OCI-LY7 (cell line): Measurements from ENCODE around the gene SOAT1. TPM values are rescaled to one million over a fixed set of nuclear protein-coding genes. Genes with fewer than 3 reads are reported as not detected.
A peak's percentile ranks its signal among the peaks of the same experiment; 100 is the strongest.

Experiments used
- BruUV-seq: library from RNA; stranded (reverse); fragments of 400-500 nt; replicated peaks from 2 replicates; lab custom pipeline; 2021; lab: Mats Ljungman, UMichigan
- CTCF ChIA-PET: fragments of 300-600 bp; sonication (Branson Sonifier 250); formaldehyde crosslinking; loops from one replicate; lab custom pipeline; 2022; ENCODE audit warnings: antibody characterized with exemption; ENCODE audit not compliant: unreplicated experiment; lab: Charles Lee
- POLR2A ChIA-PET: fragments of 300-600 bp; sonication (Branson Sonifier 250); formaldehyde crosslinking; loops from one replicate; lab custom pipeline; 2022; ENCODE audit warnings: antibody characterized with exemption; lab: Charles Lee
- DNase-seq: peaks from one replicate; pipeline ENCODE4 v3.0.0-alpha.2; 2015; ENCODE audit warnings: low spot score
- H2AFZ ChIP-seq: fragments of 200-600 bp; sonication (generic), shearing (Covaris generic); 2 replicates; pipeline ENCODE4 v1.6.1; 2014; ENCODE audit warnings: mild to moderate bottlenecking, antibody characterized with exemption, low read length, moderate library complexity
- H3K27ac ChIP-seq: fragments of 200-600 bp; sonication (generic); 2 replicates; pipeline ENCODE4 v1.5.1; 2014; ENCODE audit warnings: mixed run types, low read depth, mild to moderate bottlenecking, moderate library complexity, low read length, inconsistent platforms; ENCODE audit not compliant: poor library complexity, severe bottlenecking
- H3K36me3 ChIP-seq: fragments of 200-600 bp; sonication (generic); 2 replicates; pipeline ENCODE4 v1.6.1; 2014; ENCODE audit warnings: mild to moderate bottlenecking, antibody characterized with exemption, low read length, moderate library complexity, mixed read lengths; ENCODE audit not compliant: insufficient read depth
- H3K4me1 ChIP-seq: fragments of 200-600 bp; sonication (generic); 2 replicates; pipeline ENCODE4 v1.5.1; 2014; ENCODE audit warnings: mild to moderate bottlenecking, low read length; ENCODE audit not compliant: insufficient read depth, poor library complexity, severe bottlenecking
- H3K4me2 ChIP-seq: fragments of 200-600 bp; sonication (generic); 2 replicates; pipeline ENCODE4 v1.6.1; 2014; ENCODE audit warnings: mild to moderate bottlenecking, low read length
- H3K4me3 ChIP-seq: fragments of 200-600 bp; sonication (generic); 2 replicates; pipeline ENCODE4 v1.5.1; 2014; ENCODE audit warnings: mild to moderate bottlenecking, low read depth, low read length; ENCODE audit not compliant: poor library complexity, severe bottlenecking
- H3K79me2 ChIP-seq: fragments of 200-600 bp; sonication (generic); 2 replicates; pipeline ENCODE4 v1.6.1; 2016; ENCODE audit warnings: low read depth, mild to moderate bottlenecking, low read length, moderate library complexity, mixed read lengths; ENCODE audit not compliant: insufficient read depth
- H3K9me2 ChIP-seq: fragments of 200-600 bp; sonication (generic); 2 replicates; pipeline ENCODE4 v1.6.1; 2016; ENCODE audit warnings: mild to moderate bottlenecking, low read length, mixed read lengths; ENCODE audit not compliant: insufficient read depth
- H3K9me3 ChIP-seq: fragments of 200-600 bp; sonication (generic); 2 replicates; pipeline ENCODE4 v1.6.1; 2014; ENCODE audit warnings: mild to moderate bottlenecking, mixed run types, low read length, mixed read lengths
- H4K20me1 ChIP-seq: fragments of 200-600 bp; sonication (generic); 2 replicates; pipeline ENCODE4 v1.6.1; 2014; ENCODE audit warnings: mild to moderate bottlenecking, antibody characterized with exemption, low read length, moderate library complexity, mixed read lengths; ENCODE audit not compliant: insufficient read depth
- EZH2phosphoT487 ChIP-seq: fragments of 200-600 bp; sonication (generic); IDR thresholded peaks from 2 replicates; pipeline ENCODE4 v1.6.1; 2018; ENCODE audit warnings: low read depth, borderline replicate concordance, mild to moderate bottlenecking, mixed run types, antibody characterized with exemption, low read length, moderate library complexity, mixed read lengths
- intact Hi-C: fragments of 100-400 bp; cut with micrococcal nuclease; formaldehyde crosslinking; loops from one replicate; pipeline ENCODE4 v1.10.0; 2022; ENCODE audit not compliant: unreplicated experiment
- total RNA-seq, 2 experiments: library from RNA; depleted of rRNA in 1 of 2; stranded (reverse); fragments of >200 nt in 1 of 2; shearing (Covaris generic) in 1 of 2; gene quantifications; 2 replicates each; pipeline ENCODE4 v1.2.3, GENCODE V29; 2014 to 2022
- TF ChIP-seq, protein P1 (sequence below): fragments of 200-600 bp; sonication (generic); conservative IDR thresholded peaks from 2 replicates; pipeline ENCODE4 v1.5.1; 2014; ENCODE audit warnings: mild to moderate bottlenecking, antibody characterized with exemption, low read length, moderate library complexity, mixed read lengths

The SOAT1 gene
- total RNA-seq, 2 experiments from 2014 or later = 8.7 to 34.0 TPM

DNA sequence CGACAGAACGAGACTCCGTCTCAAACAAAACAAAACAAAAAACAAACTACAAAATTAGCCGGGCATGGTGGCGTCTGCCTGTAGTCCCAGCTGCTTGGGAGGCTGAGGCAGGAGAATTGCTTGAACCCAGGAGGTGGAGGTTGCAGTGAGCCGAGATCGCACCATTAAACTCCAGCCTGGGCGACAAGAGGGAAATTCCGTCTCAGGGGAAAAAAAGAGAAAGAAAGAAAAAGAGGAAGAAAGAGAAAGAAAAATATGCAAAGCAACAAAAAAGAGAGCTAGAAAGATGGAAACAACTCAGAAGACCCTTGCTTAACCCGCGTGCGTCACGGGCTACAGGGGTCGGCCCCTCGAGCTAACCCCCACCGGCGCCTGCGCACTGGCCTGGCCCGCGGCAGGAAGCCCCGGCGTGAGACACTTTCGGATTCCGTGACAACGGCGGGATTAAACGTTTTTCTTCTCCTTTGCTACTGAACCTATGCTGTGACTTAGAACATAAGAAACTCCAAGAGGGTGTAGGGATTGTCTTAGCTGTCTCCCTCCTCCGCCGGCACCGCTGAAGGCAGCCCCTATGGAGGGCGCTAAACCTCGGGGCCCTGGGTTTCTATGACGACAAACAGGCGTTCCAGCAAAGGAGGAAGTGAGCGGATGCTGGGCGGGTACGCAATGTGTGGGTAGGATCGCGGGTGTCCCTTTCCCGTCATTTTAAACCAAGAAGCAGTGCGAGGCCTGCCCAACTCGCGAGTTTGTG, 71.9 kb downstream of the SOAT1 start, which contains the start of gene AXDND1:
AXDND1 (plus strand) TSS at position 630 of the 751 bp plus-strand sequence. CDS start 539 bp downstream, outside the sequence.
- no peaks in the 10 kb centered on the region for H3K79me2 ChIP-seq
- POLR2A ChIA-PET = interaction anchor here (0.6 to 1.7 kb wide), 6 partner anchors 12 to 285 kb away, joined by 3 to 8 read pairs (median 4); partner anchors contain the start of gene SOAT1
- no peaks in the 10 kb centered on the region for H3K9me3 ChIP-seq
- peaks cover 11% of the 10 kb centered on the region for H3K4me1 ChIP-seq
- H3K4me2 ChIP-seq = peak within 1 kb of the TSS; percentile 92
- TSS peak; percentile 98 for BruUV-seq
- peak; percentile 91 for DNase-seq
- CTCF ChIA-PET = interaction anchor here (1.5 kb wide), 1 partner anchor 287 kb away, joined by 3 read pairs; no protein-coding TSS in a partner anchor
- H3K4me3 ChIP-seq = peak within 1 kb of the TSS; percentile 92
- H3K36me3 ChIP-seq = no peaks in the 10 kb centered on the region
- TF ChIP-seq EZH2phosphoT487 = no peak
- TF ChIP-seq, protein P1, sequence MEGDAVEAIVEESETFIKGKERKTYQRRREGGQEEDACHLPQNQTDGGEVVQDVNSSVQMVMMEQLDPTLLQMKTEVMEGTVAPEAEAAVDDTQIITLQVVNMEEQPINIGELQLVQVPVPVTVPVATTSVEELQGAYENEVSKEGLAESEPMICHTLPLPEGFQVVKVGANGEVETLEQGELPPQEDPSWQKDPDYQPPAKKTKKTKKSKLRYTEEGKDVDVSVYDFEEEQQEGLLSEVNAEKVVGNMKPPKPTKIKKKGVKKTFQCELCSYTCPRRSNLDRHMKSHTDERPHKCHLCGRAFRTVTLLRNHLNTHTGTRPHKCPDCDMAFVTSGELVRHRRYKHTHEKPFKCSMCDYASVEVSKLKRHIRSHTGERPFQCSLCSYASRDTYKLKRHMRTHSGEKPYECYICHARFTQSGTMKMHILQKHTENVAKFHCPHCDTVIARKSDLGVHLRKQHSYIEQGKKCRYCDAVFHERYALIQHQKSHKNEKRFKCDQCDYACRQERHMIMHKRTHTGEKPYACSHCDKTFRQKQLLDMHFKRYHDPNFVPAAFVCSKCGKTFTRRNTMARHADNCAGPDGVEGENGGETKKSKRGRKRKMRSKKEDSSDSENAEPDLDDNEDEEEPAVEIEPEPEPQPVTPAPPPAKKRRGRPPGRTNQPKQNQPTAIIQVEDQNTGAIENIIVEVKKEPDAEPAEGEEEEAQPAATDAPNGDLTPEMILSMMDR = peak; percentile 25; the same call in 1 of the 2 replicates
- peak within 1 kb of the TSS; percentile 97 for H2AFZ ChIP-seq
- H3K27ac ChIP-seq = peak within 1 kb of the TSS; percentile 91
- H3K9me2 ChIP-seq = no peaks in the 10 kb centered on the region
- intact Hi-C loops = loop anchor here (1.0 to 10.0 kb wide), 6 partner anchors 72 to 823 kb away; partner anchors contain the start of genes FAM20B and SOAT1
- H4K20me1 ChIP-seq = no peaks in the 10 kb centered on the region

DNA sequence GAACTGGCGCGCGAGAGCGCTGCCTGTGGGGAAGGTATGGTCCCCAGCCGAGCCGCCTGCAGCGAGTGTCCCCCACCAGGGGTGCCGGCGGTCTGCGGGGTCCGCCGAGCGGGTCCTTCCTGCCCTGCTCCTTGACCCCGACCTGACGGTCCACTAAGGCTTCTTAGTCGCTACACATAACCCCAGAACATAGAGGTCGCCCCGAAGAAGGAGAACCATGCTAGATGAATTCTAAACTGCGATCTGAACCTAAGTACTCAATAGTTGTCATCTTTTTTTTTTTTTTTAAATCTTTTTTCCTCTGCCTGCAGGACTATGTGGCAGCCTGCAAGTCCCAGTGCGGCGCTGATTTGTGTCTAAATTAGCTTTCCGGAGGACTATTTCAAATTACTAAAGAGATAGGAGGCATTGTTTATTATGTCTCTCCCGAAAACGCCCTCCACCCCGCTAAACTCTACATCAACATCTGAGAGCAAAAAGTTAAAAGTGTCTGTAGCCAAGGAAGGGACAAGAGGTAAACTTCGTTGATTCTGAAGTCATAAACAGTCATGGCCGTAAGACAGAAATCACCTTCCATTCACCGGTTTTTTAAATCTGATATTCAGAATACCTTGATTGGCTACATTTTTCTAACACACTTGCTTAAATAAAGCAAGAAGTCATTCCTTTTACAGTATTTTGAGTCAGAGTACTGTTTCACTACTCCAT, 72.7 kb downstream of the SOAT1 start:
- ChIA-PET POLR2A (interaction anchor here (1.2 to 1.7 kb wide), 4 partner anchors 13 to 286 kb away, joined by 3 to 8 read pairs (median 4); partner anchors contain the start of gene SOAT1), CTCF (interaction anchor here (0.6 to 1.5 kb wide), 2 partner anchors 208 to 288 kb away, joined by 3 read pairs; no protein-coding TSS in a partner anchor)
- TSS peak; percentile 88 for BruUV-seq
- H4K20me1 ChIP-seq = no peaks in the 10 kb centered on the region
- no peaks in the 10 kb centered on the region for H3K9me3 ChIP-seq
- peaks cover 11% of the 10 kb centered on the region for H3K4me1 ChIP-seq
- intact Hi-C loops = loop anchor here (5.0 to 10.0 kb wide), 4 partner anchors 111 to 824 kb away; partner anchors contain the start of gene FAM20B
- H3K27ac ChIP-seq = peak overlapping the region; percentile 91
- H3K4me3 ChIP-seq = peak overlapping the region; percentile 92
- TF ChIP-seq EZH2phosphoT487 = no peak
- TF ChIP-seq, protein P1 = peak; percentile 24; the same call in 1 of the 2 replicates
- H2AFZ ChIP-seq = peak overlapping the region; percentile 97
- peak; percentile 64 for DNase-seq
- no peaks in the 10 kb centered on the region for H3K36me3 ChIP-seq
- peak overlapping the region; percentile 92 for H3K4me2 ChIP-seq
- H3K9me2 ChIP-seq = no peaks in the 10 kb centered on the region
- H3K79me2 ChIP-seq = no peaks in the 10 kb centered on the region
